Thyroid gland (tissue), 4 donors: ENCODE results near the gene RAI1.
A peak's percentile ranks its signal among the peaks of the same experiment; 100 is the strongest.

Experiments
- CTCF ChIP-seq, 6 experiments: fragments of 200-600 bp in 3 of 6; fragments of 450-650 bp in 3 of 6; sonication (generic) in 3 of 6; IDR thresholded peaks; one replicate each; pipeline ENCODE4 v1.5.1; 2016 to 2019; ENCODE audit warnings: antibody characterized with exemption in 6 of 6, mild to moderate bottlenecking in 2 of 6, inconsistent platforms in 1 of 6, moderate library complexity in 1 of 6
- POLR2A ChIP-seq, 2 donors: fragments of 450-650 bp; IDR thresholded peaks; one replicate each; pipeline ENCODE4 v1.6.1; 2017; ENCODE audit warnings: antibody characterized with exemption in 2 of 2, mild to moderate bottlenecking in 2 of 2, moderate library complexity in 1 of 2

- TF ChIP-seq CTCF (IDR thresholded peaks at IDR 0.05) (peak; percentile 92 to 99 (median 96)), POLR2A (IDR thresholded peaks at IDR 0.05) (no peak)
Observed at GRCh38 chr17:17859909-17860765, 178.9 kb downstream of the RAI1 start.
